ENCODE measurements around the gene FIGNL2.

The FIGNL2 gene

GRCh38 chr12:51826881-51827280, 21.6 kb downstream of the FIGNL2 start:
- Histone ChIP-seq H3K36me3 (ENCODE audit: control insufficient read depth, insufficient read depth, low read length) (no peaks in the 10 kb centered on the region), H3K4me1 (peaks cover 4% of the 10 kb centered on the region), H3K9me3 (ENCODE audit: control insufficient read depth, low read length) (no peaks in the 10 kb centered on the region), H3K79me2 (peaks cover 9% of the 10 kb centered on the region), H2AFZ (no peak overlapping the region), H3K4me3 (ENCODE audit: low read depth, low read length) (no peak overlapping the region), H3K27ac (no peak overlapping the region), H3K27me3 (ENCODE audit: control insufficient read depth, insufficient read depth, low read length) (no peaks in the 10 kb centered on the region), H3K9ac (no peak overlapping the region), H3K4me2 (ENCODE audit: low read length) (no peak overlapping the region)
- TF ChIP-seq CTCF (IDR thresholded peaks at IDR 0.05), result no peak

- no peak overlapping the region for H3K4me2 ChIP-seq (ENCODE audit: low read length)
Observed at GRCh38 chr12:51825216-51825615, 23.3 kb downstream of the FIGNL2 start.

DNA sequence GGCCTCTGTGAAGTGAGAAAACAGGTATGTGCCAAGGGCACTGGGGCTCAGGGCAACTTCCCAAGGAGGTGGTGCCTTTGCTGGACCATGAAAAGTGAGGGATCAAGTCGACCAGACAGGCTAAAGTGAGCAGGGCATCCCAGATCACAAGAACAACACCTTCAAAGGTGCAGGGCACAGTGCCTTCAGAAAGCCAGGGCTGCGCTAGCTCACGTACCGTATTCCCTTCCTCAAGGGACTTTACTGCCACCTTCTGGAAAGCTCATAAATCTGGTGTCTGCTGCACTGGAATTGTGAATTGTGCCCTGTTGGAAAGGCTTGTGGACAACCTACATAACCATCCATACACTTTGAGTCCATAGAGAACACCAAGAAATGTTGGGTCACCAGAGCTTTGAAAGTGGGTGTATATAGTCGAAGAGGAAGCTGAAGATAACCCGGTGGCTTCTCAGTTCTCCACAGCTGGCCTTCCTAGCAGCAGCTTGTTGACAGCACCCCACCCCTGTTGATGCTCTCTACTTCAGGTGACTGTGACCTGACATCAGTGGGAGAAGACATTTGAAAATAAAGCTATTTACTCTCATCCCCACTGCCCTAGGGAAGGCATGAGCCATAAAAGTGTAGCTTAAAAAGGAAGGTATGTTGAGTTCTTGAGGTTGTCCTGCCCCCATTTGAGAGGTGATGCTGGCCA, 24.5 kb downstream of the FIGNL2 start:
- H3K36me3 ChIP-seq (ENCODE audit: control insufficient read depth, insufficient read depth, low read length), result no peaks in the 10 kb centered on the region
- H3K9me3 ChIP-seq (ENCODE audit: control insufficient read depth, low read length), result no peaks in the 10 kb centered on the region
- peaks cover 7% of the 10 kb centered on the region for H3K4me1 ChIP-seq
- TF ChIP-seq CTCF (IDR thresholded peaks at IDR 0.05), result peak; percentile 66
- no peaks in the 10 kb centered on the region for H3K27me3 ChIP-seq (ENCODE audit: control insufficient read depth, insufficient read depth, low read length)
- no peak overlapping the region for H3K4me2 ChIP-seq (ENCODE audit: low read length)
- H3K27ac ChIP-seq, result peak overlapping the region; percentile 33
- H2AFZ ChIP-seq, result no peak overlapping the region
- no peak overlapping the region for H3K4me3 ChIP-seq (ENCODE audit: low read depth, low read length)
- no peak overlapping the region for H3K9ac ChIP-seq
- peaks cover 3% of the 10 kb centered on the region for H3K79me2 ChIP-seq

More at GRCh38 chr12:51825216-51825615, 23.3 kb downstream of the FIGNL2 start:
- H3K27me3 ChIP-seq (ENCODE audit: control insufficient read depth, insufficient read depth, low read length), result no peaks in the 10 kb centered on the region
- peaks cover 4% of the 10 kb centered on the region for H3K4me1 ChIP-seq
- no peak overlapping the region for H3K27ac ChIP-seq
- H3K36me3 ChIP-seq (ENCODE audit: control insufficient read depth, insufficient read depth, low read length), result no peaks in the 10 kb centered on the region
- peaks cover 3% of the 10 kb centered on the region for H3K79me2 ChIP-seq
- no peak for TF ChIP-seq CTCF (IDR thresholded peaks at IDR 0.05)
- no peak overlapping the region for H2AFZ ChIP-seq
- H3K9ac ChIP-seq, result no peak overlapping the region
- no peak overlapping the region for H3K4me3 ChIP-seq (ENCODE audit: low read depth, low read length)
- no peaks in the 10 kb centered on the region for H3K9me3 ChIP-seq (ENCODE audit: control insufficient read depth, low read length)

GRCh38 chr12:51822956-51823355, 25.6 kb downstream of the FIGNL2 start:
- H3K36me3 ChIP-seq (ENCODE audit: control insufficient read depth, insufficient read depth, low read length), result no peaks in the 10 kb centered on the region
- no peaks in the 10 kb centered on the region for H3K9me3 ChIP-seq (ENCODE audit: control insufficient read depth, low read length)
- H3K9ac ChIP-seq, result no peak overlapping the region
- H2AFZ ChIP-seq, result no peak overlapping the region
- no peak overlapping the region for H3K4me2 ChIP-seq (ENCODE audit: low read length)
- peaks cover 7% of the 10 kb centered on the region for H3K4me1 ChIP-seq
- no peak overlapping the region for H3K4me3 ChIP-seq (ENCODE audit: low read depth, low read length)
- no peaks in the 10 kb centered on the region for H3K27me3 ChIP-seq (ENCODE audit: control insufficient read depth, insufficient read depth, low read length)
- no peaks in the 10 kb centered on the region for H3K79me2 ChIP-seq
- TF ChIP-seq CTCF (IDR thresholded peaks at IDR 0.05), result no peak
- no peak overlapping the region for H3K27ac ChIP-seq

DNA sequence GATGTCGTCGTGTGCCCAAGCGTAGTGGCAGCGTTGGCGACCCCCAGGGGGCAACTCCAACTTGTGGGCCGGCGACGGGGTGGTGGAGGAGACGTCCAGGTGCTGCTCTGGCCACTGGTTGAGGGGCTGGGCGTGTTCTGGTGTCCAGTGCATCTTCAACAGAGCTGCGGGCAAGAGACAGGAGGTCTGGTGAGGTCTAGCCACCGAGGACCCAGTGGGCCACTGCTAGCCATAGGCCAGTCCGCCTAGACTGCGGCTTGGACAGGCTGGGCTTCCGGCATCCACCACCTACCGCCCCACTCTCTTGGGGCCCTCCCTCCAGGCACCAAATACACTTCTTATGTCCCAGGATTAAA, 26.3 kb downstream of the FIGNL2 start:
- Histone ChIP-seq H3K9me3 (ENCODE audit: control insufficient read depth, low read length) (no peaks in the 10 kb centered on the region), H3K4me3 (ENCODE audit: low read depth, low read length) (no peak overlapping the region), H3K27ac (no peak overlapping the region)

More for the DNA sequence above, 26.3 kb downstream of the FIGNL2 start:
- Histone ChIP-seq H3K27me3 (ENCODE audit: control insufficient read depth, insufficient read depth, low read length) (no peaks in the 10 kb centered on the region), H3K9ac (no peak overlapping the region), H3K4me1 (peaks cover 7% of the 10 kb centered on the region), H3K4me2 (ENCODE audit: low read length) (no peak overlapping the region), H2AFZ (no peak overlapping the region), H3K79me2 (no peaks in the 10 kb centered on the region), H3K36me3 (ENCODE audit: control insufficient read depth, insufficient read depth, low read length) (no peaks in the 10 kb centered on the region)
- TF ChIP-seq CTCF (IDR thresholded peaks at IDR 0.05), result no peak

Data from parathyroid adenoma (tissue), 2 donors.